Suprapubic skin (tissue), 4 donors: Measurements from ENCODE around the gene YWHAB. TPM values are rescaled to one million over a fixed set of nuclear protein-coding genes. Genes with fewer than 3 reads are reported as not detected.

Experiments
- DNase-seq, 2 donors: peaks; one replicate each; pipeline ENCODE4 v3.0.0-alpha.2; 2019; ENCODE audit warnings: low spot score in 2 of 2
- H3K27ac ChIP-seq: fragments of 200-600 bp; sonication (generic); one replicate; pipeline ENCODE4 v1.5.1; 2019
- H3K27me3 ChIP-seq: fragments of 200-600 bp; sonication (generic); one replicate; pipeline ENCODE4 v1.5.1; 2019
- H3K36me3 ChIP-seq: fragments of 200-600 bp; sonication (generic); one replicate; pipeline ENCODE4 v1.5.1; 2019
- H3K4me1 ChIP-seq: fragments of 200-600 bp; sonication (generic); one replicate; pipeline ENCODE4 v1.5.1; 2019
- H3K4me3 ChIP-seq: fragments of 200-600 bp; sonication (generic); one replicate; pipeline ENCODE4 v1.5.1; 2019; ENCODE audit warnings: mild to moderate bottlenecking
- H3K9me3 ChIP-seq: fragments of 200-600 bp; sonication (generic); one replicate; pipeline ENCODE4 v1.5.1; 2019
- CTCF ChIP-seq, 2 donors: fragments of 200-600 bp in 1 of 2; fragments of 450-650 bp in 1 of 2; sonication (generic) in 1 of 2; IDR thresholded peaks; one replicate each; pipeline ENCODE4 v1.5.1; 2016 to 2019; ENCODE audit warnings: antibody characterized with exemption in 2 of 2, mild to moderate bottlenecking in 1 of 2, moderate library complexity in 1 of 2
- EP300 ChIP-seq: sonication (generic); formaldehyde crosslinking; IDR thresholded peaks from one replicate; pipeline ENCODE4 v1.6.1; 2017; ENCODE audit warnings: antibody characterized with exemption
- POLR2A ChIP-seq, 2 donors: fragments of 450-650 bp; IDR thresholded peaks; one replicate each; pipeline ENCODE4 v1.6.1; 2017; ENCODE audit warnings: antibody characterized with exemption in 2 of 2, mild to moderate bottlenecking in 2 of 2, moderate library complexity in 2 of 2
- POLR2AphosphoS5 ChIP-seq, 3 donors: sonication (generic); formaldehyde crosslinking; IDR thresholded peaks; one replicate each; pipeline ENCODE4 v1.6.1; 2017; ENCODE audit warnings: antibody characterized with exemption in 3 of 3
- WGBS: methylation state at CpG from one replicate; pipeline ENCODE4 v1.1.5; 2018; 5-methylcytosine and 5-hydroxymethylcytosine counted together
- total RNA-seq, 4 donors: library from RNA; depleted of rRNA; stranded (reverse); fragments of >200 nt; gene quantifications; one replicate each; pipeline ENCODE4 v1.1.0, GENCODE V29; 2016

The YWHAB gene
- total RNA-seq, 4 donors from 2014 or later = 79.7 to 135 (median 129) TPM

DNA sequence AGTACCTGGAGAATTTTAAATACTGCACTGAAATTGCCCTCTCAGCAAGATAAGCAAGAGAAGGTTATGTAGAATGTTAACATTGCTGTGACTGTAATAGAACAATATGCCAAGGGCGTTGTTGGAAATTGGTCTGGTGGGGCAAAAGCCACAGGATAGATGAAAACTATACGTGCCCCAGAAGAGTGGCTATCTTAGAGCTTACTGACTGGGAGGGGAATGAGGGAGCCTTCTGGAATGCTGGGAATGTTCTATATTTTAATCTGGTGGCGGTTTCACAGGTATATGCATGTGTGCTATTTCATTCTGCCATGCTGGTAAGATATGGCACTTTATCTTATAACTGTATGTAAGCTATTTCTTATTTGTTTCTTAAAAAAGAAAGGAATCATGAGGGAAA lies 35.2 kb upstream of the YWHAB start:
- no peak overlapping the region for H3K4me3 ChIP-seq
- H3K27ac ChIP-seq = no peak overlapping the region
- TF ChIP-seq POLR2A (IDR thresholded peaks at IDR 0.05) (no peak), POLR2AphosphoS5 (IDR thresholded peaks at IDR 0.05) (no peak), EP300 (no peak), CTCF (IDR thresholded peaks at IDR 0.05) (no peak)
- no peaks in the 10 kb centered on the region for H3K36me3 ChIP-seq
- no peak for DNase-seq
- H3K4me1 ChIP-seq = no peaks in the 10 kb centered on the region
- WGBS = 59% methylated on average over 3 of the region's 3 CpGs
- H3K27me3 ChIP-seq = peaks cover 9% of the 10 kb centered on the region
- H3K9me3 ChIP-seq = no peaks in the 10 kb centered on the region

GRCh38 chr20:44850837-44851236 lies 34.7 kb upstream of the YWHAB start:
- WGBS = 81% methylated on average over 1 of the region's 1 CpG
- Histone ChIP-seq H3K9me3 (no peaks in the 10 kb centered on the region), H3K27me3 (peaks cover 9% of the 10 kb centered on the region), H3K36me3 (no peaks in the 10 kb centered on the region), H3K4me3 (no peak overlapping the region), H3K4me1 (no peaks in the 10 kb centered on the region), H3K27ac (no peak overlapping the region)
- DNase-seq = no peak
- TF ChIP-seq EP300 = no peak
- TF ChIP-seq POLR2A (IDR thresholded peaks at IDR 0.05) = no peak
- no peak for TF ChIP-seq CTCF (IDR thresholded peaks at IDR 0.05)
- TF ChIP-seq POLR2AphosphoS5 (IDR thresholded peaks at IDR 0.05) = no peak

GRCh38 chr20:44851545-44851944 lies 34.0 kb upstream of the YWHAB start:
- H3K27me3 ChIP-seq = peaks cover 9% of the 10 kb centered on the region
- 81% methylated on average over 3 of the region's 3 CpGs for WGBS
- H3K4me1 ChIP-seq = no peaks in the 10 kb centered on the region
- no peak overlapping the region for H3K4me3 ChIP-seq
- no peaks in the 10 kb centered on the region for H3K36me3 ChIP-seq
- no peak overlapping the region for H3K27ac ChIP-seq
- TF ChIP-seq EP300 = no peak
- TF ChIP-seq POLR2AphosphoS5 (IDR thresholded peaks at IDR 0.05) = no peak
- TF ChIP-seq CTCF (IDR thresholded peaks at IDR 0.05) = no peak
- no peak for TF ChIP-seq POLR2A (IDR thresholded peaks at IDR 0.05)
- no peak for DNase-seq
- H3K9me3 ChIP-seq = no peaks in the 10 kb centered on the region

DNA sequence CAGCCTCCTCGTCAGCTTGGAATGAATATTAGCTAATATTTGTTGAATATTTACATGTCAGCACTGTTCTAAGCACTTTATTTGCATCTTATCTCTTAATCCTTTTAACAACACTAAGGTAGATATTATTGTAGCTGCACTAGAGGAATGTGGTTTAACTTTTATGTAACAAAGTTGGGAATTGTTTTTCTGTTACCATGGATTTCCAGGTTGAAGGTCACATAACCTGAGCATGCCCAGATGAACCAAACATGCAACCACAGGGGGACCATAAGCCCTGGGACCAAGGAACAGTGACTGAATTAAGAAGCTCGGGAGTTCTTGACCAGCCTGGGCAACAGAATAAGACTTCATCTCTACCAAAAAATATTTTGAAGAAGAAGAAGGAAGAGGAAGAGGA lies 29.1 kb upstream of the YWHAB start:
- no peak for DNase-seq
- WGBS = 57% methylated on average over 2 of the region's 2 CpGs
- no peaks in the 10 kb centered on the region for H3K36me3 ChIP-seq

GRCh38 chr20:44856856-44857448 lies 28.6 kb upstream of the YWHAB start:
- no peak for TF ChIP-seq CTCF (IDR thresholded peaks at IDR 0.05)
- TF ChIP-seq POLR2AphosphoS5 (IDR thresholded peaks at IDR 0.05) = no peak
- no peak for TF ChIP-seq EP300
- no peak for TF ChIP-seq POLR2A (IDR thresholded peaks at IDR 0.05)
- H3K4me1 ChIP-seq = no peaks in the 10 kb centered on the region
- no peak for DNase-seq
- H3K27me3 ChIP-seq = peaks cover 3% of the 10 kb centered on the region
- H3K36me3 ChIP-seq = no peaks in the 10 kb centered on the region
- H3K9me3 ChIP-seq = no peaks in the 10 kb centered on the region
- H3K4me3 ChIP-seq = no peak overlapping the region
- no peak overlapping the region for H3K27ac ChIP-seq
- WGBS = 90% methylated on average over 6 of the region's 6 CpGs

More for the DNA sequence above, 29.1 kb upstream of the YWHAB start:
- Histone ChIP-seq H3K4me1 (no peaks in the 10 kb centered on the region), H3K9me3 (no peaks in the 10 kb centered on the region), H3K4me3 (no peak overlapping the region), H3K27me3 (peaks cover 3% of the 10 kb centered on the region), H3K27ac (no peak overlapping the region)
- TF ChIP-seq POLR2A (IDR thresholded peaks at IDR 0.05) (no peak), POLR2AphosphoS5 (IDR thresholded peaks at IDR 0.05) (no peak), EP300 (no peak), CTCF (IDR thresholded peaks at IDR 0.05) (no peak)
